ENCODE measurements around the gene GATB.

The GATB gene

GRCh38 chr4:151658959-151659600, 101.7 kb downstream of the GATB start:
- no peak overlapping the region for H2AFZ ChIP-seq (ENCODE audit: low read depth)
- H3K4me3 ChIP-seq (IDR thresholded peaks at IDR 0.05; ENCODE audit: insufficient read depth, low read depth, low read length) = no peak overlapping the region
- H3K27me3 ChIP-seq (ENCODE audit: insufficient read depth, low read depth) = no peaks in the 10 kb centered on the region
- H3K4me2 ChIP-seq = no peak overlapping the region
- no peak for TF ChIP-seq CTCF (conservative IDR thresholded peaks at IDR 0.05; ENCODE audit: low read depth, low read length)
- no peaks in the 10 kb centered on the region for H4K20me1 ChIP-seq (ENCODE audit: insufficient read depth)
- H3K9ac ChIP-seq = no peak overlapping the region
- H3K79me2 ChIP-seq (ENCODE audit: insufficient read depth, low read depth) = no peaks in the 10 kb centered on the region
- H3K27ac ChIP-seq = no peak overlapping the region
- no peaks in the 10 kb centered on the region for H3K4me1 ChIP-seq (ENCODE audit: low read depth, poor library complexity, severe bottlenecking)
- no peaks in the 10 kb centered on the region for H3K36me3 ChIP-seq (ENCODE audit: insufficient read depth)

DNA sequence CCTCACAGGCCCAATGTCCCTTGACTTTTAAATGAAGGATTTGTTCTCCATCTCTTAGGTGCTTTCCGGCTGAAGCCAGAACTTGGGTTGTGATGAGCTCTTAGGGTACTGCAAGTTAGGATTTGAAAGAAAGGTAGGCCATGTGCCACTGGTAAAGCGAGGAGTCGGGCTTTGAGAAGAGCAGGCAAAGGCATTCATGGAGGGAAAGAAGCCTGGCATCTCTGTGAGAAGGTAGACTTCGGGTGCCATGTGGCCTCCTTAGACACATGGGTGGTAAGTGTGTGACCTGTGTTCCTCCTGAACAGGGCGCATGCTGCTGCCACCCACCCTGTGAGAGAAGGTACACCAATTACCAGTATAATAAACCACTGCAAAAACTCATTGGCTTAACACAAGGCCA, 102.9 kb downstream of the GATB start:
- Histone ChIP-seq H3K4me3 (IDR thresholded peaks at IDR 0.05; ENCODE audit: insufficient read depth, low read depth, low read length) (no peak overlapping the region), H2AFZ (ENCODE audit: low read depth) (no peak overlapping the region), H4K20me1 (ENCODE audit: insufficient read depth) (no peaks in the 10 kb centered on the region), H3K4me1 (ENCODE audit: low read depth, poor library complexity, severe bottlenecking) (no peaks in the 10 kb centered on the region), H3K27ac (no peak overlapping the region), H3K27me3 (ENCODE audit: insufficient read depth, low read depth) (no peaks in the 10 kb centered on the region), H3K79me2 (ENCODE audit: insufficient read depth, low read depth) (no peaks in the 10 kb centered on the region), H3K4me2 (no peak overlapping the region), H3K36me3 (ENCODE audit: insufficient read depth) (no peaks in the 10 kb centered on the region), H3K9ac (no peak overlapping the region)
- TF ChIP-seq CTCF (conservative IDR thresholded peaks at IDR 0.05; ENCODE audit: low read depth, low read length) = no peak

DNA sequence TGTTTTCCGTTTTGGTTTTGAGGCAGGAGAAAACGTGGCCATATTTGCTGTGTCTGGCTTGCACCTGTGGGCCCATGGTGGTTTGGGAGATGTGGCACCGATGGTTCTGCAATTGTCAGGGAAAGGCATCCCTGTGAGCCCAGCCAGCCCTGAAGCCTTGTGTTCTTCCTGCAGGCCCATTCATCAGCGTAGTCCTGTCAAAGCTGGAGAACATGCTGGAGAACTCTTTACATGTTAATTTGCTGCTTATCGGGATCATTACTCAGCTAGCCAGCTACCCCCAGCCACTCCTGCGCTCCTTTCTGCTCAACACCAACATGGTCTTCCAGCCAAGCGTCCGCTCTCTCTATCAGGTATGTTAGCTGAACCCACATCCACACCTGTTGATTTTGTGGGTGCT, 104.7 kb downstream of the GATB start:
- H3K27ac ChIP-seq = no peak overlapping the region
- H3K79me2 ChIP-seq (ENCODE audit: insufficient read depth, low read depth) = no peaks in the 10 kb centered on the region
- no peak for TF ChIP-seq CTCF (conservative IDR thresholded peaks at IDR 0.05; ENCODE audit: low read depth, low read length)
- no peaks in the 10 kb centered on the region for H3K36me3 ChIP-seq (ENCODE audit: insufficient read depth)
- no peaks in the 10 kb centered on the region for H3K27me3 ChIP-seq (ENCODE audit: insufficient read depth, low read depth)
- no peak overlapping the region for H3K4me3 ChIP-seq (IDR thresholded peaks at IDR 0.05; ENCODE audit: insufficient read depth, low read depth, low read length)
- no peaks in the 10 kb centered on the region for H3K4me1 ChIP-seq (ENCODE audit: low read depth, poor library complexity, severe bottlenecking)
- H3K9ac ChIP-seq = no peak overlapping the region
- H2AFZ ChIP-seq (ENCODE audit: low read depth) = no peak overlapping the region
- H3K4me2 ChIP-seq = no peak overlapping the region
- no peaks in the 10 kb centered on the region for H4K20me1 ChIP-seq (ENCODE audit: insufficient read depth)

DNA sequence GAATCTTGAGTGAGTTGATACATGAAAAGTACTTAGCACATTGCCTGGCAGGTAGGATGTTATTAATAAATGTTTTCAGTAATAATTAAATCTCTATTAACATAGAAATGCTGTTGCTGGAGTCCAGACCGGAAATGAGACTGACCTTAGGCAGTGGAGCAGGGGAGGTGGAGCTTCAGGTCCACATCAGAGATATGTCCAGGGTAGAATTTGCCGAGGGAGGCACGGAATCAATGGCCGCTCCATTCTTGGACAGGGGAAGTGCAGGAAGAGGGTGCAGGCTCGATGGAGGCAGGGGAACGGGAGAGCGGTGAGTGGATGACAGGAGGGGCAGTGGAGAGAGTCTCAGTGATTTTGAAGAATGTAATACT, 107.3 kb downstream of the GATB start:
- Histone ChIP-seq H3K36me3 (ENCODE audit: insufficient read depth) (no peaks in the 10 kb centered on the region), H3K4me2 (no peak overlapping the region), H3K27me3 (ENCODE audit: insufficient read depth, low read depth) (no peaks in the 10 kb centered on the region), H3K9ac (no peak overlapping the region), H3K4me3 (IDR thresholded peaks at IDR 0.05; ENCODE audit: insufficient read depth, low read depth, low read length) (no peak overlapping the region), H3K4me1 (ENCODE audit: low read depth, poor library complexity, severe bottlenecking) (no peaks in the 10 kb centered on the region), H4K20me1 (ENCODE audit: insufficient read depth) (no peaks in the 10 kb centered on the region), H3K27ac (no peak overlapping the region), H3K79me2 (ENCODE audit: insufficient read depth, low read depth) (no peaks in the 10 kb centered on the region), H2AFZ (ENCODE audit: low read depth) (no peak overlapping the region)
- no peak for TF ChIP-seq CTCF (conservative IDR thresholded peaks at IDR 0.05; ENCODE audit: low read depth, low read length)

All from KMS-11 (cell line).